Heart left ventricle (tissue), 16 donors: Measurements from ENCODE around the gene MAG. TPM values are rescaled to one million over a fixed set of nuclear protein-coding genes. Genes with fewer than 3 reads are reported as not detected.

Experiments used
- ATAC-seq, 4 donors: fragments of 200-7000 bp; cut with Tn5 transposase; one replicate each; pipeline ENCODE4 v1.9.1; 2020 to 2022; ENCODE audit warnings: moderate library complexity in 4 of 4, mild to moderate bottlenecking in 3 of 4, moderate number of reproducible peaks in 1 of 4
- DNase-seq, 5 donors: peaks; one replicate each; pipeline ENCODE4 v3.0.0-alpha.2; 2020
- H3K27ac ChIP-seq, 12 donors: fragments of 200-600 bp; sonication (generic) in 4 of 12; one replicate each; pipeline versions ENCODE4 v1.5.0 to v1.8.0; 2016 to 2022; ENCODE audit warnings: mild to moderate bottlenecking in 2 of 12
- H3K27me3 ChIP-seq, 9 donors: fragments of 200-600 bp; sonication (generic) in 2 of 9; one replicate each; pipeline versions ENCODE4 v1.5.1 to v1.8.0; 2016 to 2022; ENCODE audit warnings: mild to moderate bottlenecking in 3 of 9
- H3K36me3 ChIP-seq, 9 donors: fragments of 200-600 bp; sonication (generic) in 2 of 9; one replicate each; pipeline versions ENCODE4 v1.5.0 to v1.8.0; 2018 to 2022; ENCODE audit warnings: mild to moderate bottlenecking in 2 of 9
- H3K4me1 ChIP-seq, 12 donors: fragments of 200-600 bp; sonication (generic) in 4 of 12; one replicate each; pipeline versions ENCODE4 v1.5.0 to v1.8.0; 2016 to 2022; ENCODE audit warnings: mild to moderate bottlenecking in 3 of 12
- H3K4me3 ChIP-seq, 12 donors: fragments of 200-600 bp; sonication (generic) in 4 of 12; one replicate each; pipeline versions ENCODE4 v1.5.0 to v1.8.0; 2017 to 2022; ENCODE audit warnings: mild to moderate bottlenecking in 9 of 12, moderate library complexity in 4 of 12
- H3K9me3 ChIP-seq, 12 donors: fragments of 200-600 bp; sonication (generic) in 4 of 12; one replicate each; pipeline versions ENCODE4 v1.5.0 to v1.8.0; 2016 to 2022; ENCODE audit warnings: mild to moderate bottlenecking in 1 of 12
- POLR2A ChIP-seq, 2 donors: fragments of 450-650 bp; IDR thresholded peaks; one replicate each; pipeline ENCODE4 v1.6.1; 2017; ENCODE audit warnings: antibody characterized with exemption in 2 of 2, mild to moderate bottlenecking in 2 of 2, moderate library complexity in 2 of 2
- WGBS, 4 donors: extraction: QIAGEN DNeasy Blood & Tissue Kit in 2 of 4; methylation state at CpG; one replicate each; pipeline versions ENCODE4 v1.1.5 to v1.1.7; 2013 to 2018; 5-methylcytosine and 5-hydroxymethylcytosine counted together
- intact Hi-C, 10 donors: fragments of 100-400 bp; cut with DNase I; formaldehyde crosslinking; loops; one replicate each; pipeline versions ENCODE4 v1.11.1 to v1.14.2; 2022
- polyA plus RNA-seq, 2 donors: library from polyadenylated mRNA; stranded (reverse); fragments of 200-250 nt; gene quantifications; one replicate each; pipeline ENCODE4 v1.2.3, GENCODE V29; 2013
- total RNA-seq, 9 donors: library from RNA; depleted of rRNA in 2 of 9; stranded (reverse); fragments of >200 nt in 2 of 9; fragmentation: NEBNext Ultra II Directional in 3 of 9; extraction: Animal tissue kit (Norgen Biotek cat#: 25700) in 3 of 9; gene quantifications; one replicate each; pipeline versions ENCODE4 v1.1.0 to v1.2.4, GENCODE V29; 2016 to 2023
- TF ChIP-seq, protein P1 (sequence below), 12 donors: fragments of 200-600 bp; sonication (generic) in 4 of 12; IDR thresholded peaks; one replicate each; pipeline versions ENCODE4 v1.5.0 to v1.8.0; 2018 to 2022; ENCODE audit warnings: antibody characterized with exemption in 12 of 12, mild to moderate bottlenecking in 5 of 12
- donor health status: ischemic (EF 13 %, LVEDD 7.1; RV severe dilation, severe dysfunction).
- donor health status: healthy with polysubstance abuse.
- donor health status: DM: no; HTN: yes; CAD: no.
- donor health status: DM: no; HTN: no; CAD: no.
- donor health status: ischemic (EF 25% LVEDD 6.9; RV normal size, moderate dysfunction).
- donor health status: ischemic (EF 25% LVEDD 5.7; RV mildly dilated, moderate dysfunction).
- donor health status: healthy.
- donor health status: DM: yes; HTN: yes; CAD: no.
- donor health status: ischemic (EF 35%, LVEDD 5.7; RV mildly dilated, moderate dysfunction).
- donor health status: nonischemic (EF 11% LVEDD 7.7; RV severe dilation, severe dysfunction).
- donor health status: DM: yes; HTN: yes; CAD: no.
- donor health status: PGD.
- donor health status: ischemic (EF 29% LVEDD 5.4; RV normal size, mild dysfunction).
- donor health status: nonischemic (EF 23%, LVEDD 6.1; RV moderate dilation, normal function).

The MAG gene
- total and polyA plus RNA-seq, 11 donors = 0.30 to 0.72 TPM; not detected in 9

DNA sequence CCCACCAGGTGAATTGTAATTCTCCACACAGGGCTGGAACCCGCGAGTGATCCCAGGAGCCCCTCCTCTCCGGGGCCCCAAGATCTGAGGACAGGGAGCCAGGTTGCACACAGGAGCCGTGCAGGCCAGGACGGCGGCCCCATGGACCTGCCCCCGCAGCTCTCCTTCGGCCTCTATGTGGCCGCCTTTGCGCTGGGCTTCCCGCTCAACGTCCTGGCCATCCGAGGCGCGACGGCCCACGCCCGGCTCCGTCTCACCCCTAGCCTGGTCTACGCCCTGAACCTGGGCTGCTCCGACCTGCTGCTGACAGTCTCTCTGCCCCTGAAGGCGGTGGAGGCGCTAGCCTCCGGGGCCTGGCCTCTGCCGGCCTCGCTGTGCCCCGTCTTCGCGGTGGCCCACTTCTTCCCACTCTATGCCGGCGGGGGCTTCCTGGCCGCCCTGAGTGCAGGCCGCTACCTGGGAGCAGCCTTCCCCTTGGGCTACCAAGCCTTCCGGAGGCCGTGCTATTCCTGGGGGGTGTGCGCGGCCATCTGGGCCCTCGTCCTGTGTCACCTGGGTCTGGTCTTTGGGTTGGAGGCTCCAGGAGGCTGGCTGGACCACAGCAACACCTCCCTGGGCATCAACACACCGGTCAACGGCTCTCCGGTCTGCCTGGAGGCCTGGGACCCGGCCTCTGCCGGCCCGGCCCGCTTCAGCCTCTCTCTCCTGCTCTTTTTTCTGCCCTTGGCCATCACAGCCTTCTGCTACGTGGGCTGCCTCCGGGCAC, 59.6 kb downstream of the MAG start:
- H3K4me3 ChIP-seq = no peak overlapping the region
- WGBS, 4 donors = 93 to 96% (median 94%) methylated on average over 31 to 47 of the region's 47 CpGs
- peak in 1 of 5 donors; percentile 57 for DNase-seq
- H3K27ac ChIP-seq = no peak overlapping the region
- TF ChIP-seq, protein P1, sequence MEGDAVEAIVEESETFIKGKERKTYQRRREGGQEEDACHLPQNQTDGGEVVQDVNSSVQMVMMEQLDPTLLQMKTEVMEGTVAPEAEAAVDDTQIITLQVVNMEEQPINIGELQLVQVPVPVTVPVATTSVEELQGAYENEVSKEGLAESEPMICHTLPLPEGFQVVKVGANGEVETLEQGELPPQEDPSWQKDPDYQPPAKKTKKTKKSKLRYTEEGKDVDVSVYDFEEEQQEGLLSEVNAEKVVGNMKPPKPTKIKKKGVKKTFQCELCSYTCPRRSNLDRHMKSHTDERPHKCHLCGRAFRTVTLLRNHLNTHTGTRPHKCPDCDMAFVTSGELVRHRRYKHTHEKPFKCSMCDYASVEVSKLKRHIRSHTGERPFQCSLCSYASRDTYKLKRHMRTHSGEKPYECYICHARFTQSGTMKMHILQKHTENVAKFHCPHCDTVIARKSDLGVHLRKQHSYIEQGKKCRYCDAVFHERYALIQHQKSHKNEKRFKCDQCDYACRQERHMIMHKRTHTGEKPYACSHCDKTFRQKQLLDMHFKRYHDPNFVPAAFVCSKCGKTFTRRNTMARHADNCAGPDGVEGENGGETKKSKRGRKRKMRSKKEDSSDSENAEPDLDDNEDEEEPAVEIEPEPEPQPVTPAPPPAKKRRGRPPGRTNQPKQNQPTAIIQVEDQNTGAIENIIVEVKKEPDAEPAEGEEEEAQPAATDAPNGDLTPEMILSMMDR (IDR thresholded peaks at IDR 0.05) = no peak
- no peak for TF ChIP-seq POLR2A (IDR thresholded peaks at IDR 0.05)
- H3K9me3 ChIP-seq = no peaks in the 10 kb centered on the region
- ATAC-seq = peak in 1 of 4 donors; percentile 30
- peaks cover 0 to 24% (median 0%) of the 10 kb centered on the region in 12 donors for H3K4me1 ChIP-seq
- peaks cover 0 to 9% (median 0%) of the 10 kb centered on the region in 9 donors for H3K27me3 ChIP-seq
- intact Hi-C loops = loop anchor here (1.0 to 10.0 kb wide), 11 partner anchors 116 to 363 kb away; partner anchors contain the start of genes KRTDAP (in 2 of the 10) and KMT2B (in 1 of the 10)
- no peaks in the 10 kb centered on the region for H3K36me3 ChIP-seq

DNA sequence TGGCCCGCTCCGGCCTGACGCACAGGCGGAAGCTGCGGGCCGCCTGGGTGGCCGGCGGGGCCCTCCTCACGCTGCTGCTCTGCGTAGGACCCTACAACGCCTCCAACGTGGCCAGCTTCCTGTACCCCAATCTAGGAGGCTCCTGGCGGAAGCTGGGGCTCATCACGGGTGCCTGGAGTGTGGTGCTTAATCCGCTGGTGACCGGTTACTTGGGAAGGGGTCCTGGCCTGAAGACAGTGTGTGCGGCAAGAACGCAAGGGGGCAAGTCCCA, 60.2 kb downstream of the MAG start:
- Histone ChIP-seq H3K27ac (no peak overlapping the region), H3K4me3 (no peak overlapping the region), H3K9me3 (no peaks in the 10 kb centered on the region), H3K4me1 (peaks cover 0 to 19% (median 0%) of the 10 kb centered on the region in 12 donors), H3K27me3 (peaks cover 0 to 9% (median 0%) of the 10 kb centered on the region in 9 donors), H3K36me3 (no peaks in the 10 kb centered on the region)
- ATAC-seq (no peak), DNase-seq (no peak)
- intact Hi-C loops = loop anchor here (1.0 to 10.0 kb wide), 11 partner anchors 115 to 363 kb away; partner anchors contain the start of genes KRTDAP (in 2 of the 10) and KMT2B (in 1 of the 10)
- WGBS, 4 donors = 77 to 86% (median 83%) methylated on average over 8 to 18 of the region's 18 CpGs
- TF ChIP-seq POLR2A (IDR thresholded peaks at IDR 0.05) = no peak
- TF ChIP-seq, protein P1 (IDR thresholded peaks at IDR 0.05) = no peak

DNA sequence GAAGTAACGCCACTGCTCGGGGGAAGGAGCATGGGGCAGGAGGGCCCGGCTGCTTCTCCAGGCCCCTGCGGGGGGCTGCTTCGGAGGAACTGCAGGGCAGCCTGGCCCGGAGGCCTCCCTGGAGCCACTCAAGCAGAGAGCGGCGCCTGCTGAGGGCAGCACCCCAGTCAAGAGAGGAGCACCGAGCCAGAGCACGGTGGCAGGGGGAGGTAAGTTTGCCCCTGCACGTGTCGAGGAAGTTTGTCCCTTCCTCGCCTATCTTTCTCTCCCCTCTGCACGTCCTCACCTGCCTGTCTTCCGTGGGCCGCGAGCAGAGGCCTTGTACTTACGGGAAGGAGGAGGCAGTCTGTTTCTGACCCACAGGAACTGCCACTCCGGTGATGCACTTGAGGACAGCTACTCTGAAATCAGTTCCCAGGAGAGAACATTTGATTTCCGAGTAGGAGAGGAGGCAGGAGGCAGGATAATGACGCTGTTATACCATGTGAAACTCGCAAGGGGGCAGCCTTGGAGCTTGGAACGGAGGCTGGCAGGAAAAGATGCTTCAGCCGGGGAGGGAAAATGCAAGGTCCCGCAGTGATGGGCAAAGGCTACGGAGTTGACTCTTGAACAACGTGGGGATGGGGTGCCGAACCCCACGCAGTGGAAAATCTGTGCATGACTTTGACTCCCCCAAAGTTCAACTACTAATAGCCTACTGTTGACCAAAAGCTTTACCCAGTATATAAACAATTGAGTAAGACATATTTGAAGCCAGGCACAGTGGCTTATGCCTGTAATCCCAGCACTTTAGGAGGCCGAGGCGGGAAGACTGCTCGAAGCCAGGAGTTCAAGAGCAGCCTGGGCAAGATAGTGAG, 60.7 kb downstream of the MAG start:
- peak; percentile 67 to 80 (median 78) for ATAC-seq
- DNase-seq = peak; percentile 56 to 73 (median 68)
- intact Hi-C loops = loop anchor here (1.0 to 10.0 kb wide), 11 partner anchors 115 to 362 kb away; partner anchors contain the start of genes KRTDAP (in 2 of the 10) and KMT2B (in 1 of the 10)
- Histone ChIP-seq H3K4me3 (no peak overlapping the region), H3K36me3 (no peaks in the 10 kb centered on the region), H3K27ac (no peak overlapping the region), H3K4me1 (peaks cover 0 to 16% (median 0%) of the 10 kb centered on the region in 12 donors), H3K9me3 (no peaks in the 10 kb centered on the region), H3K27me3 (peaks cover 0 to 12% (median 0%) of the 10 kb centered on the region in 9 donors)
- 25 to 34% (median 29%) methylated on average over 28 to 32 of the region's 32 CpGs for WGBS, 4 donors
- TF ChIP-seq POLR2A (IDR thresholded peaks at IDR 0.05) = no peak
- TF ChIP-seq, protein P1 (IDR thresholded peaks at IDR 0.05) = peak; percentile 61 to 83 (median 80)
